GM20000 (cell line): Measurements from ENCODE around the gene PLEKHO1.
"Not testable (repeated sequence)": the region's sequence is repeated elsewhere in the genome, so short reads cannot be mapped to it uniquely, and the experiment has no call there.

Source experiments
- DNase-seq: peaks from one replicate; pipeline ENCODE4 v3.0.0; 2012; ENCODE audit warnings: low spot score
- CTCF ChIP-seq: IDR thresholded peaks from 2 replicates; pipeline ENCODE4 v1.5.1; 2012; ENCODE audit warnings: mild to moderate bottlenecking, control low read depth; ENCODE audit errors: extremely low read depth, missing control alignments

The PLEKHO1 gene

GRCh38 chr1:150118716-150119115, 31.0 kb upstream of the PLEKHO1 start:
- TF ChIP-seq CTCF, result no peak
- DNase-seq, result no peak

GRCh38 chr1:150121236-150121862, 28.4 kb upstream of the PLEKHO1 start:
- TF ChIP-seq CTCF, result no peak
- no peak for DNase-seq

GRCh38 chr1:150126811-150127210, 22.9 kb upstream of the PLEKHO1 start:
- TF ChIP-seq CTCF, result no peak
- DNase-seq, result no peak

GRCh38 chr1:150127464-150127863, 22.3 kb upstream of the PLEKHO1 start:
- no peak for DNase-seq
- no peak for TF ChIP-seq CTCF

- no peak for DNase-seq
- no peak for TF ChIP-seq CTCF
Measured at GRCh38 chr1:150127868-150128267, 21.8 kb upstream of the PLEKHO1 start.

- no peak for TF ChIP-seq CTCF
- no peak for DNase-seq
Measured at GRCh38 chr1:150132372-150132771, 17.3 kb upstream of the PLEKHO1 start.

- DNase-seq, result no peak
- no peak for TF ChIP-seq CTCF
Measured at GRCh38 chr1:150134537-150134936, 15.2 kb upstream of the PLEKHO1 start.

GRCh38 chr1:150135400-150135799, 14.3 kb upstream of the PLEKHO1 start:
- DNase-seq, result not testable (repeated sequence)
